ENCODE measurements around the gene PODXL2.

GRCh38 chr3:127714125-127714571, 85.2 kb downstream of the PODXL2 start:
- TF ChIP-seq CTCF (IDR thresholded peaks at IDR 0.05) (no peak), POLR2AphosphoS5 (IDR thresholded peaks at IDR 0.05) (no peak), POLR2A (IDR thresholded peaks at IDR 0.05) (no peak), EP300 (IDR thresholded peaks at IDR 0.05; ENCODE audit: low read depth) (no peak)

Data from transverse colon (tissue), 4 donors.